Activated T-helper 2 cell treated with anti-CD3 and anti-CD28 coated beads, Interferon-gamma antibody, Interleukin-2, Interleukin-4, amounts not matched to agents 10 μg/mL and 5 μg/mL and 100 μg/mL, durations not matched to agents 14 hours and 24 hours and 36 hours (primary cell): ENCODE data around the gene WRNIP1. TPM values are rescaled to one million over a fixed set of nuclear protein-coding genes. Genes with fewer than 3 reads are reported as not detected.

Experiments used
- DNase-seq: peaks from one replicate; pipeline ENCODE4 v3.0.0; 2021; ENCODE audit warnings: low spot score
- H3K27ac Mint-ChIP-seq: one replicate; pipeline ENCODE4 v1.8.0; 2021; ENCODE audit warnings: mixed read lengths
- H3K27me3 Mint-ChIP-seq: one replicate; pipeline ENCODE4 v1.8.0; 2021; ENCODE audit warnings: low read depth, mixed read lengths
- H3K36me3 Mint-ChIP-seq: one replicate; pipeline ENCODE4 v1.8.0; 2021; ENCODE audit warnings: low read depth, mixed read lengths
- H3K4me1 Mint-ChIP-seq: one replicate; pipeline ENCODE4 v1.8.0; 2021; ENCODE audit warnings: low read depth, mixed read lengths
- H3K4me3 Mint-ChIP-seq: one replicate; pipeline ENCODE4 v1.8.0; 2021; ENCODE audit warnings: low read depth, mild to moderate bottlenecking, moderate library complexity, mixed read lengths
- H3K9me3 Mint-ChIP-seq: one replicate; pipeline ENCODE4 v1.8.0; 2021; ENCODE audit warnings: mixed read lengths
- intact Hi-C: fragments of 100-400 bp; cut with micrococcal nuclease; formaldehyde crosslinking; loops from one replicate; pipeline ENCODE4 v1.15.1; 2023
- total RNA-seq: library from RNA; stranded (reverse); gene quantifications from 2 replicates; pipeline ENCODE4 v1.2.3, GENCODE V29; 2022

WRNIP1 gene
- total RNA-seq, 1 donor from 2014 or later: 47.2 TPM

- DNase-seq: no peak
- Mint-ChIP-seq H3K9me3 (no peaks in the 10 kb centered on the region), H3K27me3 (no peaks in the 10 kb centered on the region), H3K4me3 (no peak overlapping the region), H3K36me3 (peaks cover 47% of the 10 kb centered on the region), H3K27ac (no peak overlapping the region), H3K4me1 (peaks cover 5% of the 10 kb centered on the region)
- intact Hi-C loops: no loop called here
Observed at GRCh38 chr6:2828629-2829028, 63.4 kb downstream of the WRNIP1 start.

- H3K4me3 Mint-ChIP-seq: no peak overlapping the region
- intact Hi-C loops: no loop called here
- peaks cover 3% of the 10 kb centered on the region for H3K4me1 Mint-ChIP-seq
- no peaks in the 10 kb centered on the region for H3K9me3 Mint-ChIP-seq
- DNase-seq: no peak
- no peaks in the 10 kb centered on the region for H3K27me3 Mint-ChIP-seq
- no peak overlapping the region for H3K27ac Mint-ChIP-seq
- peaks cover 53% of the 10 kb centered on the region for H3K36me3 Mint-ChIP-seq
Observed at GRCh38 chr6:2829253-2829652, 64.1 kb downstream of the WRNIP1 start.

GRCh38 chr6:2830183-2830582, 65.0 kb downstream of the WRNIP1 start:
- H3K4me1 Mint-ChIP-seq: peaks cover 6% of the 10 kb centered on the region
- no peaks in the 10 kb centered on the region for H3K27me3 Mint-ChIP-seq
- no peak overlapping the region for H3K27ac Mint-ChIP-seq
- H3K9me3 Mint-ChIP-seq: no peaks in the 10 kb centered on the region
- DNase-seq: no peak
- peaks cover 58% of the 10 kb centered on the region for H3K36me3 Mint-ChIP-seq
- intact Hi-C loops: no loop called here
- H3K4me3 Mint-ChIP-seq: no peak overlapping the region

GRCh38 chr6:2831392-2831791, 66.2 kb downstream of the WRNIP1 start:
- Mint-ChIP-seq H3K27me3 (no peaks in the 10 kb centered on the region), H3K36me3 (peaks cover 66% of the 10 kb centered on the region), H3K4me1 (peaks cover 12% of the 10 kb centered on the region), H3K9me3 (no peaks in the 10 kb centered on the region), H3K4me3 (no peak overlapping the region), H3K27ac (no peak overlapping the region)
- no peak for DNase-seq
- intact Hi-C loops: no loop called here

GRCh38 chr6:2834262-2834661, 69.1 kb downstream of the WRNIP1 start:
- Mint-ChIP-seq H3K27me3 (no peaks in the 10 kb centered on the region), H3K27ac (no peak overlapping the region), H3K9me3 (no peaks in the 10 kb centered on the region), H3K4me3 (no peak overlapping the region), H3K4me1 (peaks cover 17% of the 10 kb centered on the region), H3K36me3 (peaks cover 87% of the 10 kb centered on the region)
- intact Hi-C loops: no loop called here
- DNase-seq: no peak

Other genes with a start within 250 kb of the WRNIP1 start
- gene MYLK4, start 14.5 kb upstream of the WRNIP1 start, total RNA-seq: 0.21 and 0.23 TPM in 2 replicates
- 102 and 103 TPM in 2 replicates for gene SERPINB1, start 76.5 kb downstream of the WRNIP1 start, total RNA-seq
- gene SERPINB9, start 137.9 kb downstream of the WRNIP1 start, total RNA-seq: 120 and 123 TPM in 2 replicates
- 72.0 and 73.0 TPM in 2 replicates for gene SERPINB6, start 206.2 kb downstream of the WRNIP1 start, total RNA-seq
- gene NQO2, start 234.5 kb downstream of the WRNIP1 start, total RNA-seq: 42.5 and 45.6 TPM in 2 replicates